Glutamatergic neuron (in vitro differentiated cells): ENCODE data around the gene KIRREL3. TPM values are rescaled to one million over a fixed set of nuclear protein-coding genes. Genes with fewer than 3 reads are reported as not detected.

Experiments
- DNase-seq: peaks from one replicate; pipeline ENCODE4 v3.0.0; 2022
- H3K27ac Mint-ChIP-seq: one replicate; pipeline ENCODE4 v1.8.0; 2020; ENCODE audit warnings: mild to moderate bottlenecking, mixed read lengths, inconsistent platforms; ENCODE audit not compliant: unreplicated experiment
- H3K27me3 Mint-ChIP-seq: one replicate; pipeline ENCODE4 v1.8.0; 2020; ENCODE audit warnings: mild to moderate bottlenecking, moderate library complexity, mixed read lengths, inconsistent platforms; ENCODE audit not compliant: unreplicated experiment
- H3K36me3 Mint-ChIP-seq: one replicate; pipeline ENCODE4 v1.8.0; 2020; ENCODE audit warnings: mild to moderate bottlenecking, mixed read lengths, inconsistent platforms; ENCODE audit not compliant: unreplicated experiment
- H3K4me1 Mint-ChIP-seq: one replicate; pipeline ENCODE4 v1.8.0; 2020; ENCODE audit warnings: mild to moderate bottlenecking, low read depth, mixed read lengths, inconsistent platforms; ENCODE audit not compliant: unreplicated experiment
- H3K4me3 Mint-ChIP-seq: one replicate; pipeline ENCODE4 v1.8.0; 2020; ENCODE audit warnings: mild to moderate bottlenecking, mixed read lengths, inconsistent platforms; ENCODE audit not compliant: unreplicated experiment
- H3K9me3 Mint-ChIP-seq: one replicate; pipeline ENCODE4 v1.8.0; 2020; ENCODE audit warnings: mild to moderate bottlenecking, moderate library complexity, mixed read lengths, inconsistent platforms; ENCODE audit not compliant: unreplicated experiment
- long read RNA-seq: library from polyadenylated mRNA; unstranded; transcript quantifications from one replicate; pipeline ENCODE4 v2.0.0, GENCODE V29; 2020; ENCODE audit not compliant: unreplicated experiment
- total RNA-seq: library from RNA; stranded (reverse); fragmentation: NEBNext Ultra II Directional; extraction: Animal tissue kit (Norgen Biotek cat#: 25700); gene quantifications from one replicate; pipeline ENCODE4 v1.2.1, GENCODE V29; 2021; ENCODE audit not compliant: unreplicated experiment
- TF ChIP-seq, protein P1 (sequence below): fragments of 200-600 bp; sonication (generic); IDR thresholded peaks from one replicate; pipeline ENCODE4 v1.5.0; 2021; ENCODE audit not compliant: partially characterized antibody, unreplicated experiment

KIRREL3 gene
- total RNA-seq, result 25.3 TPM
- long read RNA-seq, partial matches to known transcripts, result 0 of 2 reads
- long read RNA-seq, other reads (novel, unspliced or antisense), result 2 of 2 reads

DNA sequence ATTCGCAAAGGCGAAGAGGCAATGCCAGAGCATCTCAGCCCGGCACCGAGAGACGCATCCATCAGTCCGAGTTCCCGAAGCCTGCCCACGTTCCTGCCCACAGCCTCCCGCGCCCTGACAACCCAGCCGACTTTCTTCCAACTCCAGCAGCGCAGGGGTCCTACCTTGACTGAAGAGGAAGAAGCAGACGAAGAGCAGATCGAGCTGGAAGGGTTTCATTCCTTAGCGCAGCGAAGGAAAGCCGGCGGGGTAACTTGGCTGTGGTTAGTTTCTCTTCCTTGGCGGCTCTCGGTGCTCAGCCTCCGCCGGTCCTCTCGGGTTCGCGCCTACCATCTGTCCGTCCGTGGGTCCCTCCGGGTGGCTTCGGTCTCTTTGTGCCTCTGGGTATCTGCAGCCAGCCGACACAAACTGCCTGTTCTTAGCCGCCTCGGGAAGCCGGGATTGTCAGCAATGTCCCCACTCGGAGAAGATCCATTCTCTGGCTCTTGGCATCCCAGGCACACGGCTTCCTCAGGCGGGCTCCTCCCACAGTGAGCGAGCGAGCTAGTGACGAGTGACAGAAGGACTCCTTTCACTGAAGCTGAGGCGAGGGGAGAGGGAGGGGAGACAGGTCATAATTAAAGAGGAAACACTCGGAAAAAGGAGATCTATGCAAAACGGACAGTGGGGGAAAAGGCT, at the start of gene KIRREL3:
TSS of gene KIRREL3 (minus strand) at position 480 of the 678 bp plus-strand sequence.
- Mint-ChIP-seq H3K27ac (peak within 1 kb of the TSS; percentile 31), H3K4me3 (no peak within 1 kb of the TSS)

DNA sequence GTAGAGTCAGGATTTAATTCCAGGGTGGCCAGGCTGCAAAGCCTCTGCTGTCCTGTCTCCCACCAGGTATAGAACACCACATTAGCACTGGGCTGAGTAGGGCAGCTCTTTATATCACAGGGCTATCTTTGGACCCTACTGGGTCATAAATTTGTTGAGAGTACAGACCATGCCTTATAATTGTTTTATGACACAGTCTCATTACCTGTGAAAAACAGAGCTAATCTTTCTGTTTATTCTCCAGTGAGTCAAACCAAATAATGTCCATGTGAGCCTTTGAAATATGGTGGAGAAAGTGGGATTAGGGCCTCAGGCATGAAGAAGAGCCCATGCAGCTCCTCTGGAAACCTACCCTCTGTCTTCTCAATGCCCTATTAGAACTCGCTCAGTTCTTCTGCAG, 49.6 kb upstream of the KIRREL3 start:
- Mint-ChIP-seq H3K4me3 (no peak overlapping the region), H3K4me1 (peaks cover 32% of the 10 kb centered on the region), H3K27me3 (no peaks in the 10 kb centered on the region), H3K27ac (no peak overlapping the region), H3K9me3 (peaks cover 4% of the 10 kb centered on the region), H3K36me3 (no peaks in the 10 kb centered on the region)
- DNase-seq, result no peak
- TF ChIP-seq, protein P1, sequence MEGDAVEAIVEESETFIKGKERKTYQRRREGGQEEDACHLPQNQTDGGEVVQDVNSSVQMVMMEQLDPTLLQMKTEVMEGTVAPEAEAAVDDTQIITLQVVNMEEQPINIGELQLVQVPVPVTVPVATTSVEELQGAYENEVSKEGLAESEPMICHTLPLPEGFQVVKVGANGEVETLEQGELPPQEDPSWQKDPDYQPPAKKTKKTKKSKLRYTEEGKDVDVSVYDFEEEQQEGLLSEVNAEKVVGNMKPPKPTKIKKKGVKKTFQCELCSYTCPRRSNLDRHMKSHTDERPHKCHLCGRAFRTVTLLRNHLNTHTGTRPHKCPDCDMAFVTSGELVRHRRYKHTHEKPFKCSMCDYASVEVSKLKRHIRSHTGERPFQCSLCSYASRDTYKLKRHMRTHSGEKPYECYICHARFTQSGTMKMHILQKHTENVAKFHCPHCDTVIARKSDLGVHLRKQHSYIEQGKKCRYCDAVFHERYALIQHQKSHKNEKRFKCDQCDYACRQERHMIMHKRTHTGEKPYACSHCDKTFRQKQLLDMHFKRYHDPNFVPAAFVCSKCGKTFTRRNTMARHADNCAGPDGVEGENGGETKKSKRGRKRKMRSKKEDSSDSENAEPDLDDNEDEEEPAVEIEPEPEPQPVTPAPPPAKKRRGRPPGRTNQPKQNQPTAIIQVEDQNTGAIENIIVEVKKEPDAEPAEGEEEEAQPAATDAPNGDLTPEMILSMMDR, result no peak

More for the DNA sequence above, at the start of gene KIRREL3:
- peaks cover 7% of the 10 kb centered on the region for H3K9me3 Mint-ChIP-seq
- TF ChIP-seq, protein P1, result no peak
- H3K27me3 Mint-ChIP-seq, result peaks cover 10% of the 10 kb centered on the region
- no peaks in the 10 kb centered on the region for H3K36me3 Mint-ChIP-seq
- DNase-seq, result peak; percentile 64
- peaks cover 35% of the 10 kb centered on the region for H3K4me1 Mint-ChIP-seq

DNA sequence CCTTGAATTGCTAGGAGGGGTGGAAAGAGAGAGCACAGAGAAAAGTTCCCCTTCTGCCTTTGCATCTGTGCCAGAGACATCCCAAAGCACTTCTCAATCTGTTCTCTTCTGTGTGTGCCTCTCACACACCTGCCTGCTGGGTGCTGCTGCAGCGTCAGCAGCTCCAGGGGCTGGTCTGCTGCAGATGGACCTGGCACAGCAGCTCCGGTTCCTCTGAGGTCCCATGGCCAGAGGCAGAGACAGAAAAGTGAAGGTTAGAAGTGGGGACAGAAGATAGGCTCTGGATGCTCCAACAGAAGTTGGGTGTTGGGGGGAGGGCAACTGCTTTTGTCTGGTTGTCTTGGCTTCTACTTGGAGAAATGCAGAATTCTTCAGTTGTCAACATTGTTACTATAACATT, 48.9 kb upstream of the KIRREL3 start:
- DNase-seq, result no peak
- Mint-ChIP-seq H3K4me1 (peaks cover 30% of the 10 kb centered on the region), H3K27ac (peak overlapping the region; percentile 67), H3K27me3 (no peaks in the 10 kb centered on the region), H3K9me3 (peaks cover 4% of the 10 kb centered on the region), H3K36me3 (no peaks in the 10 kb centered on the region), H3K4me3 (no peak overlapping the region)
- TF ChIP-seq, protein P1, result no peak

DNA sequence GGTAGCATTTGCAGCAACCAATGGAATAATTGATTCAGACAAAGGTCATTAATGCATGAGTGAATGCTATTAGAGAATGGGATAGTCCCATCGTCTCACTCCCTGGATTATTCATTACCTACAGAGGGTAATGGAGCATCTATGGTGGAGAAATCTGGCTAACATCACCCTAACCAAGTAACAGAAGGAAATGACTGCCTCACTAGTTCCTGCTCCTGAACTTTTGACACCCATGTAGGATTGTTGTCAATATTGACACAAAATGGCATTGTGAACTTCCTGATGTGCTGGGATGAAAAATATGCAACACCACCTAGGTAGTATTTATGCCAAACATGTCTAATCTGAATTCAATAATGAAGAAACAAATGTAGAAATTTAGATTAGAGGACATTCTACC, 44.0 kb upstream of the KIRREL3 start:
- H3K27me3 Mint-ChIP-seq, result no peaks in the 10 kb centered on the region
- H3K9me3 Mint-ChIP-seq, result peaks cover 2% of the 10 kb centered on the region
- no peaks in the 10 kb centered on the region for H3K36me3 Mint-ChIP-seq
- no peak overlapping the region for H3K4me3 Mint-ChIP-seq
- no peak overlapping the region for H3K27ac Mint-ChIP-seq
- H3K4me1 Mint-ChIP-seq, result peaks cover 36% of the 10 kb centered on the region
- no peak for DNase-seq
- TF ChIP-seq, protein P1, result no peak

DNA sequence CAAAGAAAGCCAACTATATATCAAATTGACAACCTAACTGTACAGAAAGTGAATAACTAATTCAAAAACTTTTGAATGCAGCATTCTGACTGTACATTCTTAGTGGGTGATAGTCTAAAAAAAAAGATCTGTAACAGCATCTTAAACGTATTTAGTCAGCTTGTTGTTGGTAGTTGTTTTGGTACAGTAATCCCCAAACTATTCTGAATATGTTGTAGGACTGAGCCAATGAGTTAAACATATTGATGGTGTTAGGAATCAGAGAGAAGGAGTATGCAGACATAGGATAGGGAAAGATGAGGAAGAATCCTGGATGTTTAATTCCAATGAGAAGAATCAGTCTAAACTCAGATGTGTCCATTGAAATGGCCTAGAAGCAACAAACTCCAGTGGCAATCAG, 41.9 kb upstream of the KIRREL3 start:
- Mint-ChIP-seq H3K36me3 (no peaks in the 10 kb centered on the region), H3K27ac (no peak overlapping the region), H3K27me3 (no peaks in the 10 kb centered on the region), H3K9me3 (peaks cover 2% of the 10 kb centered on the region), H3K4me3 (no peak overlapping the region), H3K4me1 (peaks cover 37% of the 10 kb centered on the region)
- TF ChIP-seq, protein P1, result no peak
- no peak for DNase-seq
